ENCODE measurements around the gene JPH4.

GRCh38 chr14:23538785-23539184 is 39.8 kb downstream of the JPH4 start:
- TF ChIP-seq CTCF (IDR thresholded peaks at IDR 0.05): no peak
- TF ChIP-seq EZH2phosphoT487 (IDR thresholded peaks at IDR 0.05): no peak
